ENCODE data around the gene KLHL21.

DNA sequence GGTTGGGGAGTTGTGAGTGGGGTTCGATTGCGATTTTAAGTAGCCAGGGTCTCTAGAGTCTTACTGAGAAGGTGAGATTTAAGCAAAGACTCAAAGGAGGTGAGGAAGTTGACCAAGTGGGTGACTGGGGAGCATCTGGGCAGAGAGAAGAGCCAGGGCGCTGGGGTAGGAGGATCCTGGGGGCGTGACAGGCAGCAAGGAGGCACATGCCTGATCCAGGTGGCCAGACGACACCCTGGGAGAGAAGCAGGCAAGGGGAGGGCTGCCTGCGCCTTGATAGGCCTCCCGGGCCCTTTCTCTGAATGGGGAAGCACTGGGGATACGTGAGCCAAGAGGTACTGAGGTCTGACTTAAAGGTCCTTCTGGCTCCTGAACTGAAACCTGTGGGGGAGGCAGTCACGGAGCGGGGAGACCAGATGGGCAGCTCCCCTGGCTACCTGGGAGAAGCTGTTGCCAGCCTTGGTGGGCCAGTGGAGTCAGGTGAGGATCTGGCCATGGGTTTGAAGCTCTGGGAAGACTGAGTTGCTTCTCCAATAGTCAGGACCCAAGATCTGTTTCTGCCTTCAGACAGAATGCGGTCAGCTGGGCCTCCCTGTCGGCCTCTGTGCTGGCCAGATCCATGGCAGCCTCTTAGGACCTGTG lies 17.5 kb downstream of the KLHL21 start:
- TF ChIP-seq CTCF (IDR thresholded peaks at IDR 0.05; ENCODE audit: insufficient read depth, low read depth, low read length) (no peak), EZH2 (IDR thresholded peaks at IDR 0.05; ENCODE audit: insufficient read depth, low read length) (no peak)

All from astrocyte (in vitro differentiated cells and primary cell).